ENCODE measurements around the gene AGFG1.

- TF ChIP-seq EP300 (IDR thresholded peaks at IDR 0.05) (no peak), CTCF (IDR thresholded peaks at IDR 0.05) (no peak), POLR2AphosphoS5 (IDR thresholded peaks at IDR 0.05) (no peak)
These were observed 136.8 kb downstream of the AGFG1 start for GRCh38 chr2:227608561-227609338.

Data from upper lobe of left lung (tissue), 4 donors.